Hepatic stellate cell (primary cell): ENCODE measurements around the gene RNF207.

Experiments used
- DNase-seq: peaks from one replicate; pipeline ENCODE4 v3.0.0; 2011; ENCODE audit warnings: low spot score

Gene RNF207

GRCh38 chr1:6205849-6206519 lies at the start of gene RNF207:
TSS of gene RNF207 (plus strand) at chr1:6206119. CDS start at chr1:6206536, 417 bp downstream.
- DNase-seq = peak; percentile 83

- DNase-seq = no peak
Observed at GRCh38 chr1:6157132-6157527, 48.8 kb upstream of the RNF207 start.

GRCh38 chr1:6157528-6158174 lies 48.3 kb upstream of the RNF207 start:
- DNase-seq = no peak

- DNase-seq = no peak
Observed at GRCh38 chr1:6158181-6158580, 47.7 kb upstream of the RNF207 start.

GRCh38 chr1:6162341-6162740 lies 43.6 kb upstream of the RNF207 start:
- DNase-seq = no peak

GRCh38 chr1:6162773-6163172 lies 43.1 kb upstream of the RNF207 start:
- no peak for DNase-seq

GRCh38 chr1:6163191-6163972 lies 42.5 kb upstream of the RNF207 start:
- DNase-seq = no peak

- no peak for DNase-seq
Observed at GRCh38 chr1:6163973-6164617, 41.8 kb upstream of the RNF207 start.

- no peak for DNase-seq
Observed at GRCh38 chr1:6165027-6165426, 40.9 kb upstream of the RNF207 start.

GRCh38 chr1:6165441-6165985 lies 40.4 kb upstream of the RNF207 start:
- DNase-seq = no peak

- DNase-seq = no peak
Observed at GRCh38 chr1:6166221-6166620, 39.7 kb upstream of the RNF207 start.

- no peak for DNase-seq
Observed at GRCh38 chr1:6166655-6167390, 39.1 kb upstream of the RNF207 start.

GRCh38 chr1:6167391-6168303 lies 38.3 kb upstream of the RNF207 start:
- DNase-seq = no peak

- no peak for DNase-seq
Observed at GRCh38 chr1:6168947-6169586, 36.9 kb upstream of the RNF207 start.

- no peak for DNase-seq
Observed at GRCh38 chr1:6170116-6170741, 35.7 kb upstream of the RNF207 start.

- DNase-seq = no peak
Observed at GRCh38 chr1:6170742-6171201, 35.1 kb upstream of the RNF207 start.

- DNase-seq = no peak
Observed at GRCh38 chr1:6171548-6172124, 34.3 kb upstream of the RNF207 start.

- DNase-seq = no peak
Observed at GRCh38 chr1:6172549-6172948, 33.4 kb upstream of the RNF207 start.
